ENCODE data around the gene POLR1C.

The POLR1C gene

GRCh38 chr6:43468748-43469681 is 47.9 kb upstream of the POLR1C start:
- Histone ChIP-seq H3K4me1 (ENCODE audit: control insufficient read depth, insufficient read depth, low read length) (peaks cover 5% of the 10 kb centered on the region; the same call in 1 of the 2 replicates), H3K36me3 (ENCODE audit: control insufficient read depth in 2 of 2, insufficient read depth in 1 of 2, low read length in 2 of 2) (no peaks in the 10 kb centered on the region), H3K4me3 (ENCODE audit: low read depth, low read length) (no peak overlapping the region), H3K27ac (ENCODE audit: extremely low read depth, low read depth, low read length) (no peak overlapping the region; the same call in 1 of the 2 replicates), H3K9me3 (ENCODE audit: control insufficient read depth, insufficient read depth, low read depth, low read length) (no peaks in the 10 kb centered on the region)
- ChIA-PET POLR2A (no interaction called here), CTCF (interaction anchor here (0.7 kb wide), 2 partner anchors 182 to 301 kb away, joined by 3 read pairs; no protein-coding TSS in a partner anchor)
- no peak for TF ChIP-seq HOXC10 (CRISPR knock-in tag; IDR thresholded peaks at IDR 0.05)
- no peak for TF ChIP-seq ZNF785 (tag by site-specific recombination; IDR thresholded peaks at IDR 0.05)
- no peak for TF ChIP-seq TRIM28 (IDR thresholded peaks at IDR 0.05; ENCODE audit: borderline replicate concordance, low read length)
- no peak for TF ChIP-seq ZNF169 (tag by site-specific recombination; IDR thresholded peaks at IDR 0.05)
- peak; percentile 24; the same call in 1 of the 2 replicates for TF ChIP-seq ZNF600 (tag by site-specific recombination; IDR thresholded peaks at IDR 0.05)
- no peak for TF ChIP-seq ZNF549 (tag by site-specific recombination; IDR thresholded peaks at IDR 0.05)
- TF ChIP-seq ZFHX2 (tag by site-specific recombination; conservative IDR thresholded peaks at IDR 0.05), result 0 out of 2 replicates have a peak, but pooled peaks have one; percentile 20
- peak; percentile 80 for TF ChIP-seq ZNF335 (tag by site-specific recombination; conservative IDR thresholded peaks at IDR 0.05)
- TF ChIP-seq ZNF670 (tag by site-specific recombination; IDR thresholded peaks at IDR 0.05; ENCODE audit: low read depth), result no peak

- POLR2A ChIA-PET, result interaction anchor here (0.7 kb wide), 1 partner anchor 106 kb away, joined by 3 read pairs; no protein-coding TSS in a partner anchor
- CTCF ChIA-PET, result interaction anchor here (0.6 to 0.7 kb wide), 3 partner anchors 183 to 505 kb away, joined by 3 read pairs; no protein-coding TSS in a partner anchor
- Histone ChIP-seq H3K36me3 (ENCODE audit: control insufficient read depth in 2 of 2, insufficient read depth in 1 of 2, low read length in 2 of 2) (no peaks in the 10 kb centered on the region), H3K4me3 (ENCODE audit: low read depth, low read length) (no peak overlapping the region), H3K4me1 (ENCODE audit: control insufficient read depth, insufficient read depth, low read length) (peaks cover 5% of the 10 kb centered on the region; the same call in 1 of the 2 replicates), H3K9me3 (ENCODE audit: control insufficient read depth, insufficient read depth, low read depth, low read length) (no peaks in the 10 kb centered on the region), H3K27ac (ENCODE audit: extremely low read depth, low read depth, low read length) (no peak overlapping the region)
- TF ChIP-seq ZNF558 (tag by site-specific recombination; IDR thresholded peaks at IDR 0.05) (no peak), ZBTB7A (tag by site-specific recombination; IDR thresholded peaks at IDR 0.05; ENCODE audit: low read depth) (no peak), TRIM28 (IDR thresholded peaks at IDR 0.05; ENCODE audit: borderline replicate concordance, low read length) (no peak)
These were observed 46.9 kb upstream of the POLR1C start for GRCh38 chr6:43469947-43470346.

GRCh38 chr6:43471399-43471798 is 45.5 kb upstream of the POLR1C start:
- TF ChIP-seq ZNF148 (tag by site-specific recombination; IDR thresholded peaks at IDR 0.05; ENCODE audit: borderline replicate concordance), result no peak
- peak; percentile 56 for TF ChIP-seq PRDM1 (tag by site-specific recombination; IDR thresholded peaks at IDR 0.05)
- TF ChIP-seq ZBTB10 (tag by site-specific recombination; IDR thresholded peaks at IDR 0.05), result no peak
- Histone ChIP-seq H3K27ac (ENCODE audit: extremely low read depth, low read depth, low read length) (no peak overlapping the region), H3K9me3 (ENCODE audit: control insufficient read depth, insufficient read depth, low read depth, low read length) (no peaks in the 10 kb centered on the region), H3K36me3 (ENCODE audit: control insufficient read depth in 2 of 2, insufficient read depth in 1 of 2, low read length in 2 of 2) (no peaks in the 10 kb centered on the region), H3K4me3 (ENCODE audit: low read depth, low read length) (no peak overlapping the region), H3K4me1 (ENCODE audit: control insufficient read depth, insufficient read depth, low read length) (peaks cover 5% of the 10 kb centered on the region; the same call in 1 of the 2 replicates)
- ChIA-PET POLR2A (interaction anchor here (0.7 to 1.3 kb wide), 2 partner anchors 22 to 102 kb away, joined by 3 to 4 read pairs; partner anchors contain the start of gene ZNF318), CTCF (interaction anchor here (0.5 kb wide), 1 partner anchor 39 kb away, joined by 4 read pairs; no protein-coding TSS in a partner anchor)
